MM.1S (cell line): ENCODE results near the gene PTK7.

Experiments
- DNase-seq: peaks from one replicate; pipeline ENCODE4 v3.0.0-alpha.2; 2015
- H2AFZ ChIP-seq: fragments of 300-600 bp; sonication (generic); 2 replicates; pipeline ENCODE4 v1.6.0; 2016; ENCODE audit warnings: antibody characterized with exemption, low read length
- H3F3A ChIP-seq: fragments of 300-600 bp; sonication (generic); 2 replicates; pipeline ENCODE4 v1.6.1; 2016; ENCODE audit warnings: mild to moderate bottlenecking, antibody characterized with exemption, low read length, moderate library complexity, mixed read lengths; ENCODE audit not compliant: insufficient read depth
- H3K27ac ChIP-seq: fragments of 300-600 bp; sonication (generic); 2 replicates; pipeline ENCODE4 v1.5.1; 2016; ENCODE audit warnings: mild to moderate bottlenecking, low read length
- H3K27me3 ChIP-seq: fragments of 300-600 bp; sonication (generic); replicated peaks from 2 replicates; pipeline ENCODE4 v1.6.0; 2016; ENCODE audit warnings: low read length; ENCODE audit not compliant: insufficient read depth
- H3K36me3 ChIP-seq: fragments of 300-600 bp; sonication (generic); replicated peaks from 2 replicates; pipeline ENCODE4 v1.6.1; 2016; ENCODE audit warnings: mild to moderate bottlenecking, low read length, mixed read lengths; ENCODE audit not compliant: insufficient read depth
- H3K4me1 ChIP-seq: fragments of 300-600 bp; sonication (generic); 2 replicates; pipeline ENCODE4 v1.6.1; 2016; ENCODE audit warnings: low read length, mixed read lengths
- H3K4me2 ChIP-seq: fragments of 300-600 bp; sonication (generic); 2 replicates; pipeline ENCODE4 v1.6.0; 2016; ENCODE audit warnings: low read depth, low read length
- H3K4me3 ChIP-seq: fragments of 300-600 bp; sonication (generic); 2 replicates; pipeline ENCODE4 v1.5.1; 2016; ENCODE audit warnings: low read length, mixed read lengths
- H3K79me2 ChIP-seq: fragments of 300-600 bp; sonication (generic); 2 replicates; pipeline ENCODE4 v1.6.1; 2016; ENCODE audit warnings: mixed run types, low read length, mixed read lengths
- H3K9ac ChIP-seq: fragments of 300-600 bp; sonication (generic); 2 replicates; pipeline ENCODE4 v1.6.1; 2016; ENCODE audit warnings: low read length, mixed read lengths
- H3K9me2 ChIP-seq: fragments of 300-600 bp; sonication (generic); replicated peaks from 2 replicates; pipeline ENCODE4 v1.6.1; 2016; ENCODE audit warnings: mild to moderate bottlenecking, low read length, mixed read lengths; ENCODE audit not compliant: insufficient read depth
- H3K9me3 ChIP-seq: fragments of 300-600 bp; sonication (generic); replicated peaks from 2 replicates; pipeline ENCODE4 v1.6.1; 2016; ENCODE audit warnings: mild to moderate bottlenecking, low read length, mixed read lengths; ENCODE audit not compliant: insufficient read depth
- H4K20me1 ChIP-seq: fragments of 300-600 bp; sonication (generic); 2 replicates; pipeline ENCODE4 v1.6.1; 2016; ENCODE audit warnings: mild to moderate bottlenecking, low read length, moderate library complexity, mixed read lengths; ENCODE audit not compliant: insufficient read depth
- EZH2 ChIP-seq: fragments of 300-600 bp; sonication (generic); optimal IDR thresholded peaks from 2 replicates; pipeline ENCODE3; 2017; ENCODE audit warnings: low read depth, mild to moderate bottlenecking, antibody characterized with exemption, low read length, mixed read lengths
- EZH2phosphoT487 ChIP-seq: fragments of 300-600 bp; sonication (generic); IDR thresholded peaks from 2 replicates; pipeline ENCODE4 v1.6.1; 2018; ENCODE audit warnings: antibody characterized with exemption, low read length
- TF ChIP-seq, protein P1 (sequence below): fragments of 300-600 bp; sonication (generic); IDR thresholded peaks from 2 replicates; pipeline ENCODE4 v1.5.1; 2016; ENCODE audit warnings: antibody characterized with exemption, low read length, mixed read lengths

The PTK7 gene

DNA sequence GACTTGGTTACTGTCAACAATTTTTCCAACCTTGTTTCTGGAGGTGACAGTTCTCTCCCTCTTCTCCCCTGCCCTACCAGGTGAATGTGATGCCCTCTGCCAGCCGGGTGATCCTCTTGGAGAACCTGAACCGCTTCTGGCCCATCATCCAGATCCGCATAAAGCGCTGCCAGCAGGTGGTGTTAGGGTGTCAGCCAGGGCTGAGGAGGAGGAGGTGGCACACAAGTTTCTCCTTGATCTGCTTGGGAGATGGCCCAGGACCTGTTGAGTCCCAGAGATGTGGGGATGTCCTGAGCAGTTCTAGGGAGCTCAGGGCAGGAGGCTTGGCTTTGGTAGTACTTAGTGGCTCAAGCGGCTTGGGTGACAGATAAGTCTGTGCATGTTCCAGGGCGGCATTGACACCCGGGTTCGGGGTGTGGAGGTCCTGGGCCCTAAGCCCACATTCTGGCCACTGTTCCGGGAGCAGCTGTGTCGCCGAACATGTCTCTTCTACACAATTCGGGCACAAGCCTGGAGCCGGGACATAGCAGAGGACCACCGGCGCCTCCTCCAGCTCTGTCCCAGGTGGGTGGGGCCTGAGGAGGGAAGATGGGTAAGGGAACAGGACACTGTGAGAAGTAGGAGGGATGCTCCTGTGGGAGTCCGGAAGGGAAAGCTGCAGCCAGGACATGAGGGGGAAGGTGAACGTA, 127.1 kb downstream of the PTK7 start:
- H3K27ac ChIP-seq: no peak overlapping the region
- H3K79me2 ChIP-seq: no peaks in the 10 kb centered on the region
- H3K9ac ChIP-seq: no peak overlapping the region
- H3K9me2 ChIP-seq: no peaks in the 10 kb centered on the region
- TF ChIP-seq EZH2: no peak
- TF ChIP-seq, protein P1, sequence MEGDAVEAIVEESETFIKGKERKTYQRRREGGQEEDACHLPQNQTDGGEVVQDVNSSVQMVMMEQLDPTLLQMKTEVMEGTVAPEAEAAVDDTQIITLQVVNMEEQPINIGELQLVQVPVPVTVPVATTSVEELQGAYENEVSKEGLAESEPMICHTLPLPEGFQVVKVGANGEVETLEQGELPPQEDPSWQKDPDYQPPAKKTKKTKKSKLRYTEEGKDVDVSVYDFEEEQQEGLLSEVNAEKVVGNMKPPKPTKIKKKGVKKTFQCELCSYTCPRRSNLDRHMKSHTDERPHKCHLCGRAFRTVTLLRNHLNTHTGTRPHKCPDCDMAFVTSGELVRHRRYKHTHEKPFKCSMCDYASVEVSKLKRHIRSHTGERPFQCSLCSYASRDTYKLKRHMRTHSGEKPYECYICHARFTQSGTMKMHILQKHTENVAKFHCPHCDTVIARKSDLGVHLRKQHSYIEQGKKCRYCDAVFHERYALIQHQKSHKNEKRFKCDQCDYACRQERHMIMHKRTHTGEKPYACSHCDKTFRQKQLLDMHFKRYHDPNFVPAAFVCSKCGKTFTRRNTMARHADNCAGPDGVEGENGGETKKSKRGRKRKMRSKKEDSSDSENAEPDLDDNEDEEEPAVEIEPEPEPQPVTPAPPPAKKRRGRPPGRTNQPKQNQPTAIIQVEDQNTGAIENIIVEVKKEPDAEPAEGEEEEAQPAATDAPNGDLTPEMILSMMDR: no peak
- no peaks in the 10 kb centered on the region for H3F3A ChIP-seq
- no peaks in the 10 kb centered on the region for H3K9me3 ChIP-seq
- no peaks in the 10 kb centered on the region for H3K27me3 ChIP-seq
- no peaks in the 10 kb centered on the region for H3K36me3 ChIP-seq
- no peaks in the 10 kb centered on the region for H3K4me1 ChIP-seq
- no peak overlapping the region for H3K4me3 ChIP-seq
- no peak overlapping the region for H3K4me2 ChIP-seq
- no peak for DNase-seq
- no peaks in the 10 kb centered on the region for H4K20me1 ChIP-seq
- no peak overlapping the region for H2AFZ ChIP-seq

DNA sequence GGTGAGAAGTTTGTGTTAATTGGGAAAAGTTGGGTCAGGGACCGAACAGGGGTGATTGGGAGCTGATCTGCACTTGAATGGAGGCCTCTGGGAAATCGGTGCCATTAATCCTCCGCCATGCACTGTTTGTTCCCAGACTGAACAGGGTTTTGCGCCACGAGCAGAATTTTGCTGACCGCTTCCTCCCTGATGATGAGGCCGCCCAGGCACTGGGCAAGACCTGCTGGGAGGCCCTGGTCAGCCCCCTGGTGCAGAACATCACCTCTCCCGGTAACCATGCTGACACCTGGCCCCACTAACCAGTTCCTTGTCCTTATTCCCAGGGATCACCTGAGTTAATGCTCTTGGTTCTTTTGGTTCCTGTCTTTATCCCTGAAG, 127.6 kb downstream of the PTK7 start:
- H3K36me3 ChIP-seq: no peaks in the 10 kb centered on the region
- no peaks in the 10 kb centered on the region for H3F3A ChIP-seq
- H3K9ac ChIP-seq: no peak overlapping the region
- H3K4me3 ChIP-seq: no peak overlapping the region
- H3K4me1 ChIP-seq: no peaks in the 10 kb centered on the region
- no peaks in the 10 kb centered on the region for H3K9me2 ChIP-seq
- no peaks in the 10 kb centered on the region for H3K79me2 ChIP-seq
- H3K4me2 ChIP-seq: no peak overlapping the region
- no peaks in the 10 kb centered on the region for H4K20me1 ChIP-seq
- H3K9me3 ChIP-seq: no peaks in the 10 kb centered on the region
- no peak overlapping the region for H3K27ac ChIP-seq
- no peak overlapping the region for H2AFZ ChIP-seq
- TF ChIP-seq EZH2 (no peak), EZH2phosphoT487 (no peak)
- TF ChIP-seq, protein P1: no peak
- H3K27me3 ChIP-seq: no peaks in the 10 kb centered on the region
- DNase-seq: no peak

DNA sequence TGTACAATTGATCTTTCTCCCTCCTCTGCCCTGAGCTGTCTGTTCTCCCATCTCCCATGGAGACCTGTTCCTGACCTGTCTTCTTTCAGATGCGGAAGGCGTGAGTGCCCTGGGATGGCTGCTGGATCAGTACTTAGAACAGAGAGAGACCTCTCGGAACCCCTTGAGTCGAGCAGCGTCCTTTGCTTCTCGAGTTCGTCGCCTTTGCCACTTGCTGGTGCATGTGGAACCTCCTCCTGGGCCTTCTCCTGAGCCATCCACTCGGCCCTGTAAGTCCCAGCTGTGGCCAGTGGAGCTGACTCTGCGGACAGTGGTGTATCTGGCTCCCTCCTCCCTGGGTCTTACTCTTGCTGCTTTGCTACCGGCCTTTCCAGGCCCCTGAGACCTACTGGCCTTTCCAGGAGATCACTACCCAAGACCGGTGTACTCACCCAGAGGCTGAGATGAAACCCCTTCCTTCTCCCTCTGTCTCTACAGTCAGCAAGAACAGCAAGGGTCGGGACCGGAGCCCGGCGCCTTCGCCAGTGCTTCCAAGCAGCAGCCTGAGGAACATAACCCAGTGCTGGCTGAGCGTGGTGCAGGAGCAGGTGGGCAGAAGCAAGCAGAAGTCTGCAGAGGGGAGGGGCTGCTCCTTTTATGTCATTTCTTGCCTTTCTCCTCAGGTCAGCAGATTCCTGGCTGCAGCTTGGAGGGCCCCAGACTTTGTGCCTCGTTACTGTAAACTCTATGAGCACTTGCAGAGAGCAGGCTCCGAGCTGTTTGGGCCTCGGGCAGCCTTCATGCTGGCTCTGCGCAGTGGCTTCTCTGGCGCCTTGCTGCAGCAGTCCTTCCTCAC, 128.4 kb downstream of the PTK7 start:
- no peak for TF ChIP-seq EZH2phosphoT487
- TF ChIP-seq EZH2: no peak

DNA sequence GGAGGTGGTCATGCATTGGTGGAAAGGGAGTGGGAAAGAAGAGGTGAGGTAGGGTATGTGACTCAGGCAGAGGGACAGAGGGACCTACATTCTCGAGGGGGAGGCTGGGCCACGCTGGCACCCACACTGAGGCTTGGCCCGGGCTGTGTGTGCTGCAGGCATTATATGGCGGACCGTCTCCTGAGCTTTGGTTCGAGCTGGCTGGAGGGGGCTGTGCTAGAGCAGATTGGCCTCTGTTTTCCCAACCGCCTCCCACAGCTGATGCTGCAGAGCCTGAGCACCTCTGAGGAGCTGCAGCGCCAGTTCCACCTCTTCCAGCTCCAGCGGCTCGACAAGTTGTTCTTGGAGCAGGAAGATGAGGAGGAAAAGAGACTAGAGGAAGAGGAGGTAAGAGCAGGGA, 129.7 kb downstream of the PTK7 start:
- TF ChIP-seq, protein P1: no peak
- no peak for TF ChIP-seq EZH2
- TF ChIP-seq EZH2phosphoT487: no peak
- Histone ChIP-seq H3K79me2 (no peaks in the 10 kb centered on the region), H3K4me2 (no peak overlapping the region), H3K36me3 (no peaks in the 10 kb centered on the region), H3K27me3 (no peaks in the 10 kb centered on the region), H3K27ac (no peak overlapping the region), H4K20me1 (no peaks in the 10 kb centered on the region), H3K9ac (no peak overlapping the region), H3K9me2 (no peaks in the 10 kb centered on the region), H3K9me3 (no peaks in the 10 kb centered on the region), H3F3A (no peaks in the 10 kb centered on the region), H3K4me1 (no peaks in the 10 kb centered on the region), H2AFZ (no peak overlapping the region), H3K4me3 (no peak overlapping the region)
- DNase-seq: no peak

More for the DNA sequence above, 128.4 kb downstream of the PTK7 start:
- Histone ChIP-seq H3F3A (no peaks in the 10 kb centered on the region), H3K4me3 (no peak overlapping the region), H3K9me2 (no peaks in the 10 kb centered on the region), H4K20me1 (no peaks in the 10 kb centered on the region), H3K9me3 (no peaks in the 10 kb centered on the region), H3K9ac (no peak overlapping the region), H3K36me3 (no peaks in the 10 kb centered on the region), H3K4me1 (no peaks in the 10 kb centered on the region), H3K79me2 (no peaks in the 10 kb centered on the region), H3K4me2 (no peak overlapping the region), H3K27ac (no peak overlapping the region), H2AFZ (no peak overlapping the region), H3K27me3 (no peaks in the 10 kb centered on the region)
- DNase-seq: no peak
